GM12872 (cell line): Measurements from ENCODE around the gene KRT31.

Experiments used
- CTCF ChIP-seq: IDR thresholded peaks from 3 replicates; pipeline ENCODE4 v1.5.1; 2011; ENCODE audit warnings: low read depth, mild to moderate bottlenecking, low read length, moderate library complexity; ENCODE audit not compliant: insufficient read depth

KRT31 gene

GRCh38 chr17:41416479-41416878 is 19.1 kb upstream of the KRT31 start:
- no peak for TF ChIP-seq CTCF

GRCh38 chr17:41415833-41416335 is 18.5 kb upstream of the KRT31 start:
- no peak for TF ChIP-seq CTCF

- TF ChIP-seq CTCF: no peak
These were observed 18.0 kb upstream of the KRT31 start for GRCh38 chr17:41415411-41415810.

GRCh38 chr17:41413982-41414381 is 16.6 kb upstream of the KRT31 start:
- TF ChIP-seq CTCF: no peak

GRCh38 chr17:41413353-41413957 is 16.0 kb upstream of the KRT31 start:
- TF ChIP-seq CTCF: no peak

- TF ChIP-seq CTCF: no peak
These were observed 13.8 kb upstream of the KRT31 start for GRCh38 chr17:41411072-41411840.

- TF ChIP-seq CTCF: no peak
These were observed 9.8 kb upstream of the KRT31 start for GRCh38 chr17:41407226-41407625.
